ENCODE measurements around the gene ZNF420. TPM values are rescaled to one million over a fixed set of nuclear protein-coding genes. Genes with fewer than 3 reads are reported as not detected.

ZNF420 gene
- total and polyA plus RNA-seq, 2 experiments from 2014 or later: 8.3 to 10.3 TPM

DNA sequence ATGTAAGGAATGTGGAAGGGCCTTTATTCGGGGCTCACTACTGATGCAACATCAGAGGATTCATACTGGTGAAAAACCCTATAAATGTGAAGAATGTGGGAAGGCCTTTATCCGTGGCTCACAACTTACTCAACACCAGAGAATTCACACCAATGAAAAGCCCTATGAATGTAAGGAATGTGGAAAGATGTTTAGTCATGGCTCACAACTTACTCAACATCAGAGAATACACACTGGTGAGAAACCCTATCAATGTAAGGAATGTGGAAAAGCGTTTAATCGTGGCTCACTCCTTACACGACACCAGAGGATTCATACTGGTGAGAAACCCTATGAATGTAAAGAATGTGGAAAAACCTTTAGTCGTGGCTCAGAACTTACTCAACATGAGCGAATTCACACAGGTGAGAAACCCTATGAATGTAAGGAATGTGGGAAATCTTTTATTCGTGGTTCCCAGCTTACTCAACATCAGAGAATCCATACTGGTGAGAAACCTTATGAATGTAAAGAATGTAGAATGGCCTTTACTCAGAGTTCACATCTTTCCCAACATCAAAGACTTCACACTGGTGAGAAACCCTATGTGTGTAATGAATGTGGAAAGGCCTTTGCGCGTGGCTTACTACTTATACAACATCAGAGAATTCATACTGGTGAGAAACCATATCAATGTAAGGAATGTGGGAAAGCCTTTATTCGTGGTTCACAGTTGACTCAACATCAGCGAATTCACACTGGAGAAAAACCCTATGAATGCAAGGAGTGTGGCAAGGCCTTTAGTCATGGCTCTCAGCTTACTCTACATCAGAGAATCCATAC lies 50.0 kb downstream of the ZNF420 start:
- H3K36me3 ChIP-seq: peaks cover 20% of the 10 kb centered on the region
- no peak overlapping the region for H3K27ac ChIP-seq
- TF ChIP-seq CTCF (IDR thresholded peaks at IDR 0.05; ENCODE audit: low read depth, low read length): no peak
- DNase-seq (ENCODE audit: low read depth in 1 of 2, low spot score in 1 of 2): no peak
- no peaks in the 10 kb centered on the region for H3K27me3 ChIP-seq
- no peak overlapping the region for H3K4me3 ChIP-seq
- peaks cover 18% of the 10 kb centered on the region for H3K9me3 ChIP-seq (ENCODE audit: low read depth)
- H3K4me1 ChIP-seq (ENCODE audit: low read depth): no peaks in the 10 kb centered on the region

DNA sequence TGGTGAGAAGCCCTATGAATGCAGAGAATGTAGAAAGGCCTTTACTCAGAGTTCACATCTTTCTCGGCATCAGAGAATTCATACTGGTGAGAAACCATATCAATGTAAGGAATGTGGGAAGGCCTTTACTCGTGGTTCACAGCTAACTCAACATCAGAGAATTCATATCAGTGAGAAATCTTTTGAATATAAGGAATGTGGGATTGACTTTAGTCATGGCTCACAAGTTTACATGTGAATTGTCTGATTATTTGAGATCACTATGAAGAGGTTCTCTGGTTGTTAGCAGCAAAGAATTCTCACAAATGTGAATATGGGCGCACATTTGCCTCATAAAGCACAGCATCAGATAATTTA lies 50.6 kb downstream of the ZNF420 start:
- TF ChIP-seq CTCF (IDR thresholded peaks at IDR 0.05; ENCODE audit: low read depth, low read length): no peak
- Histone ChIP-seq H3K36me3 (peaks cover 20% of the 10 kb centered on the region), H3K27ac (no peak overlapping the region), H3K4me1 (ENCODE audit: low read depth) (no peaks in the 10 kb centered on the region), H3K9me3 (ENCODE audit: low read depth) (peaks cover 16% of the 10 kb centered on the region), H3K4me3 (no peak overlapping the region), H3K27me3 (no peaks in the 10 kb centered on the region)
- DNase-seq (ENCODE audit: low read depth in 1 of 2, low spot score in 1 of 2): no peak

- Histone ChIP-seq H3K4me1 (ENCODE audit: low read depth) (no peaks in the 10 kb centered on the region), H3K9me3 (ENCODE audit: low read depth) (peaks cover 1% of the 10 kb centered on the region), H3K27ac (no peak overlapping the region), H3K27me3 (no peaks in the 10 kb centered on the region), H3K36me3 (no peaks in the 10 kb centered on the region), H3K4me3 (no peak overlapping the region)
- no peak for DNase-seq (ENCODE audit: low read depth in 1 of 2, low spot score in 1 of 2)
- TF ChIP-seq CTCF (IDR thresholded peaks at IDR 0.05; ENCODE audit: low read depth, low read length): no peak
Observed at GRCh38 chr19:37136111-37136510, 57.9 kb downstream of the ZNF420 start.

GRCh38 chr19:37148214-37148613 lies 70.0 kb downstream of the ZNF420 start:
- TF ChIP-seq CTCF (IDR thresholded peaks at IDR 0.05; ENCODE audit: low read depth, low read length): no peak
- Histone ChIP-seq H3K4me1 (ENCODE audit: low read depth) (no peaks in the 10 kb centered on the region), H3K27ac (no peak overlapping the region), H3K9me3 (ENCODE audit: low read depth) (peaks cover 6% of the 10 kb centered on the region), H3K27me3 (no peaks in the 10 kb centered on the region), H3K36me3 (peaks cover 11% of the 10 kb centered on the region), H3K4me3 (no peak overlapping the region)
- no peak for DNase-seq (ENCODE audit: low read depth in 1 of 2, low spot score in 1 of 2)

GRCh38 chr19:37160153-37160552 lies 81.9 kb downstream of the ZNF420 start:
- TF ChIP-seq CTCF (IDR thresholded peaks at IDR 0.05; ENCODE audit: low read depth, low read length): no peak
- no peaks in the 10 kb centered on the region for H3K4me1 ChIP-seq (ENCODE audit: low read depth)
- no peaks in the 10 kb centered on the region for H3K27me3 ChIP-seq
- H3K36me3 ChIP-seq: peaks cover 20% of the 10 kb centered on the region
- DNase-seq (ENCODE audit: low read depth in 1 of 2, low spot score in 1 of 2): no peak
- H3K27ac ChIP-seq: no peak overlapping the region
- peaks cover 7% of the 10 kb centered on the region for H3K9me3 ChIP-seq (ENCODE audit: low read depth)
- H3K4me3 ChIP-seq: no peak overlapping the region
